Type B pancreatic cell (in vitro differentiated cells): ENCODE data around the gene VSNL1. TPM values are rescaled to one million over a fixed set of nuclear protein-coding genes. Genes with fewer than 3 reads are reported as not detected.

Experiments
- DNase-seq: peaks from one replicate; pipeline ENCODE4 v3.0.0; 2021; ENCODE audit warnings: mixed read lengths; ENCODE audit not compliant: unreplicated experiment; ENCODE audit errors: extremely low spot score
- H3K27ac Mint-ChIP-seq: 2 replicates; pipeline ENCODE4 v1.8.0; 2021; ENCODE audit warnings: mild to moderate bottlenecking, mixed read lengths
- H3K27me3 Mint-ChIP-seq: 2 replicates; pipeline ENCODE4 v1.8.0; 2021; ENCODE audit warnings: mixed read lengths
- H3K36me3 Mint-ChIP-seq: 2 replicates; pipeline ENCODE4 v1.8.0; 2021; ENCODE audit warnings: mixed read lengths
- H3K4me1 Mint-ChIP-seq: one replicate; pipeline ENCODE4 v1.8.0; 2021; ENCODE audit warnings: mixed read lengths; ENCODE audit not compliant: unreplicated experiment
- H3K4me3 Mint-ChIP-seq: 2 replicates; pipeline ENCODE4 v1.8.0; 2021; ENCODE audit warnings: mild to moderate bottlenecking, mixed read lengths
- H3K9me3 Mint-ChIP-seq: 2 replicates; pipeline ENCODE4 v1.8.0; 2021; ENCODE audit warnings: mixed read lengths
- CTCF ChIP-seq: fragments of 200-600 bp; sonication (generic); conservative IDR thresholded peaks from 2 replicates; pipeline ENCODE4 v1.5.0; 2021; ENCODE audit warnings: antibody characterized with exemption, mild to moderate bottlenecking
- total RNA-seq: library from RNA; stranded (reverse); gene quantifications from 2 replicates; pipeline ENCODE4 v1.2.1, GENCODE V29; 2021; ENCODE audit warnings: low replicate concordance

The VSNL1 gene
- total RNA-seq, 1 donor from 2014 or later = 4.6 TPM

- Mint-ChIP-seq H3K9me3 (no peaks in the 10 kb centered on the region), H3K27me3 (peaks cover 22% of the 10 kb centered on the region), H3K27ac (peak overlapping the region; percentile 40), H3K4me3 (peak overlapping the region; percentile 86), H3K4me1 (peaks cover 6% of the 10 kb centered on the region), H3K36me3 (no peaks in the 10 kb centered on the region)
- no peak for TF ChIP-seq CTCF
- DNase-seq = no peak
These were observed 22.9 kb upstream of the VSNL1 start for GRCh38 chr2:17517481-17518211.

GRCh38 chr2:17518212-17519154 is 22.0 kb upstream of the VSNL1 start, which contains the start of gene RAD51AP2:
TSS of gene RAD51AP2 (minus strand) at chr2:17518440. CDS start at chr2:17518415, 25 bp downstream.
- Mint-ChIP-seq H3K27me3 (peaks cover 22% of the 10 kb centered on the region), H3K27ac (peak within 1 kb of the TSS; percentile 40), H3K4me1 (peaks cover 6% of the 10 kb centered on the region), H3K4me3 (peak within 1 kb of the TSS; percentile 86), H3K9me3 (no peaks in the 10 kb centered on the region), H3K36me3 (no peaks in the 10 kb centered on the region)
- TF ChIP-seq CTCF = no peak
- peak; percentile 84 for DNase-seq

GRCh38 chr2:17519486-17519885 is 21.0 kb upstream of the VSNL1 start:
- DNase-seq = no peak
- H3K9me3 Mint-ChIP-seq = no peaks in the 10 kb centered on the region
- H3K27me3 Mint-ChIP-seq = peaks cover 22% of the 10 kb centered on the region
- no peak overlapping the region for H3K4me3 Mint-ChIP-seq
- H3K36me3 Mint-ChIP-seq = no peaks in the 10 kb centered on the region
- H3K4me1 Mint-ChIP-seq = peaks cover 6% of the 10 kb centered on the region
- H3K27ac Mint-ChIP-seq = no peak overlapping the region
- no peak for TF ChIP-seq CTCF

- Mint-ChIP-seq H3K27me3 (peaks cover 22% of the 10 kb centered on the region), H3K4me3 (no peak overlapping the region), H3K9me3 (no peaks in the 10 kb centered on the region), H3K36me3 (no peaks in the 10 kb centered on the region), H3K4me1 (peaks cover 6% of the 10 kb centered on the region), H3K27ac (no peak overlapping the region)
- TF ChIP-seq CTCF = no peak
- DNase-seq = no peak
These were observed 19.7 kb upstream of the VSNL1 start for GRCh38 chr2:17520761-17521160.

- H3K36me3 Mint-ChIP-seq = no peaks in the 10 kb centered on the region
- no peak overlapping the region for H3K4me3 Mint-ChIP-seq
- H3K27ac Mint-ChIP-seq = no peak overlapping the region
- no peaks in the 10 kb centered on the region for H3K9me3 Mint-ChIP-seq
- no peak for TF ChIP-seq CTCF
- DNase-seq = no peak
- peaks cover 6% of the 10 kb centered on the region for H3K4me1 Mint-ChIP-seq
- H3K27me3 Mint-ChIP-seq = peaks cover 22% of the 10 kb centered on the region
These were observed 18.9 kb upstream of the VSNL1 start for GRCh38 chr2:17521621-17522020.
